Endothelial cell of umbilical vein (primary cell): ENCODE data around the gene ULBP1. TPM values are rescaled to one million over a fixed set of nuclear protein-coding genes. Genes with fewer than 3 reads are reported as not detected.

Source experiments
- BruUV-seq: library from RNA; stranded (reverse); fragments of 400-500 nt; replicated peaks from 2 replicates; lab custom pipeline; 2021; lab: Mats Ljungman, UMichigan
- CTCF ChIA-PET: fragments of 300-600, 350-600 bp; sonication (Branson Sonifier 250); formaldehyde crosslinking; loops from one replicate; lab custom pipeline; 2021; ENCODE audit warnings: antibody characterized with exemption, inconsistent platforms; lab: Charles Lee
- POLR2A ChIA-PET: fragments of 300-600, 350-600 bp; sonication (Branson Sonifier 250); formaldehyde crosslinking; loops from one replicate; lab custom pipeline; 2021; ENCODE audit warnings: antibody characterized with exemption, inconsistent platforms; lab: Charles Lee
- DNase-seq: peaks from one replicate; pipeline ENCODE4 v3.0.0-alpha.2; 2011; ENCODE audit warnings: low read depth, low spot score
- FAIRE-seq: peaks from 2 replicates; lab custom pipeline; 2011; peaks lifted over from hg19 to GRCh38; lab: Jason Lieb, UNC
- H2AFZ ChIP-seq: 2 replicates; pipeline ENCODE4 v1.6.0; 2012; ENCODE audit warnings: low read depth, low read length, control low read depth, inconsistent platforms
- H3K27ac ChIP-seq: 2 replicates; pipeline ENCODE4 v1.5.1; 2011; ENCODE audit warnings: low read depth, mild to moderate bottlenecking, control low read depth, low read length, moderate library complexity; ENCODE audit not compliant: insufficient read depth
- H3K27me3 ChIP-seq, 2 experiments: 2 replicates each; pipeline versions ENCODE4 v1.6.0 to v1.6.1; 2011; ENCODE audit warnings: low read length in 2 of 2, mixed read lengths in 1 of 2; ENCODE audit not compliant: control insufficient read depth in 2 of 2, insufficient read depth in 2 of 2
- H3K36me3 ChIP-seq, 2 experiments: 2 replicates in 1 of 2; 3 replicates in 1 of 2; pipeline ENCODE4 v1.5.1; 2011; ENCODE audit warnings: low read length in 2 of 2, mild to moderate bottlenecking in 1 of 2, moderate library complexity in 1 of 2; ENCODE audit not compliant: control insufficient read depth in 2 of 2, insufficient read depth in 2 of 2; ENCODE audit errors: extremely low read depth in 1 of 2
- H3K4me1 ChIP-seq: 3 replicates; pipeline ENCODE4 v1.5.1; 2011; ENCODE audit warnings: mild to moderate bottlenecking, low read length; ENCODE audit not compliant: control insufficient read depth, insufficient read depth; ENCODE audit errors: extremely low read depth
- H3K4me2 ChIP-seq: 2 replicates; pipeline ENCODE4 v1.6.1; 2011; ENCODE audit warnings: low read length, control low read depth, mixed read lengths; ENCODE audit not compliant: insufficient read depth
- H3K4me3 ChIP-seq, 3 experiments: fragments of 200-600 bp in 1 of 3; sonication (generic), shearing (Covaris generic) in 1 of 3; replicated peaks in 1 of 3; 2 replicates each; pipeline ENCODE4 v1.5.1; 2011 to 2016; ENCODE audit warnings: control low read depth in 3 of 3, low read length in 3 of 3, mild to moderate bottlenecking in 2 of 3, inconsistent platforms in 1 of 3, low read depth in 1 of 3, moderate library complexity in 1 of 3; ENCODE audit not compliant: insufficient read depth in 1 of 3
- H3K79me2 ChIP-seq: 2 replicates; pipeline ENCODE4 v1.6.0; 2012; ENCODE audit warnings: low read length, inconsistent platforms; ENCODE audit not compliant: control insufficient read depth, insufficient read depth
- H3K9ac ChIP-seq: replicated peaks from 2 replicates; pipeline ENCODE3; 2011; ENCODE audit warnings: low read length, control low read depth; ENCODE audit not compliant: insufficient read depth; ENCODE audit errors: extremely low read depth
- H3K9me1 ChIP-seq: replicated peaks from 3 replicates; pipeline ENCODE4 v1.6.0; 2011; ENCODE audit warnings: mild to moderate bottlenecking, low read length; ENCODE audit not compliant: control insufficient read depth, insufficient read depth; ENCODE audit errors: extremely low read depth
- H3K9me3 ChIP-seq: replicated peaks from 2 replicates; pipeline ENCODE4 v1.5.1; 2012; ENCODE audit warnings: low read length, inconsistent platforms; ENCODE audit not compliant: control insufficient read depth, insufficient read depth
- H4K20me1 ChIP-seq: replicated peaks from 2 replicates; pipeline ENCODE3; 2011; ENCODE audit warnings: mild to moderate bottlenecking, low read length; ENCODE audit not compliant: control insufficient read depth, insufficient read depth; ENCODE audit errors: extremely low read depth
- EZH2 ChIP-seq: IDR thresholded peaks from 2 replicates; pipeline ENCODE4 v1.6.1; 2012; ENCODE audit warnings: borderline replicate concordance, low read depth, mild to moderate bottlenecking, moderate library complexity, low read length, inconsistent platforms; ENCODE audit not compliant: severe bottlenecking
- FOS ChIP-seq: IDR thresholded peaks from 2 replicates; pipeline ENCODE4 v1.6.1; 2011; ENCODE audit warnings: mild to moderate bottlenecking, low read length, moderate library complexity, borderline replicate concordance; ENCODE audit not compliant: insufficient read depth
- GATA2 ChIP-seq: IDR thresholded peaks from 2 replicates; pipeline ENCODE4 v1.7.0; 2011; ENCODE audit warnings: low read depth, mild to moderate bottlenecking, moderate library complexity, mixed read lengths, low read length; ENCODE audit not compliant: insufficient read length, insufficient read depth
- JUN ChIP-seq: IDR thresholded peaks from 2 replicates; pipeline ENCODE4 v1.6.1; 2011; ENCODE audit warnings: borderline replicate concordance, low read depth; ENCODE audit not compliant: insufficient read length, insufficient read depth
- MAX ChIP-seq: IDR thresholded peaks from 2 replicates; pipeline ENCODE4 v1.6.1; 2011; ENCODE audit not compliant: insufficient read depth, insufficient read length
- MYC ChIP-seq: IDR thresholded peaks from one replicate; pipeline ENCODE4 v1.6.1; 2011; ENCODE audit warnings: mild to moderate bottlenecking, low read depth, low read length
- POLR2A ChIP-seq: IDR thresholded peaks from 2 replicates; pipeline ENCODE4 v1.6.1; 2012; ENCODE audit warnings: low read depth, mild to moderate bottlenecking, control low read depth, low read length
- POLR2AphosphoS5 ChIP-seq: IDR thresholded peaks from 2 replicates; pipeline ENCODE4 v1.6.1; 2012; ENCODE audit warnings: low read depth, mild to moderate bottlenecking, control low read depth, low read length, moderate library complexity; ENCODE audit not compliant: insufficient read depth
- dilution Hi-C: fragments of 300-500 bp; cut with MboI; formaldehyde crosslinking; loops from one replicate; pipeline ENCODE4 v1.15.0; 2019; ENCODE audit warnings: low sequenced_read_pairs; ENCODE audit not compliant: extremely low pct_ligation_motif_present
- intact Hi-C: fragments of 100-400 bp; cut with micrococcal nuclease; formaldehyde crosslinking; loops from one replicate; pipeline ENCODE4 v1.10.0; 2022
- polyA plus RNA-seq, 4 experiments: library from polyadenylated mRNA; depleted of rRNA in 3 of 4; stranded (reverse) in 3 of 4; unstranded in 1 of 4; fragments of >200 nt; gene quantifications; 2 replicates each; pipeline versions ENCODE4 v1.2.1 to v1.2.3, GENCODE V29; 2011 to 2012; ENCODE audit warnings: missing spikeins in 1 of 4
- total RNA-seq: library from RNA; stranded (reverse); gene quantifications from 2 replicates; pipeline ENCODE4 v1.2.3, GENCODE V29; 2021
- TF ChIP-seq, protein P1 (sequence below), 2 donors: IDR thresholded peaks; 1 replicate in 1 of 2; 2 replicates in 1 of 2; pipeline ENCODE4 v1.5.1; 2011; ENCODE audit warnings: low read length in 2 of 2, mild to moderate bottlenecking in 2 of 2, moderate library complexity in 2 of 2, control low read depth in 1 of 2, inconsistent platforms in 1 of 2, low read depth in 1 of 2; ENCODE audit not compliant: insufficient read depth in 1 of 2; ENCODE audit errors: extremely low read depth in 1 of 2

ULBP1 gene
- total and polyA plus RNA-seq, 2 donors (not counting 3 experiments of a cell fraction or from before 2014, with no cell fraction given): 0.33 to 1.4 TPM

DNA sequence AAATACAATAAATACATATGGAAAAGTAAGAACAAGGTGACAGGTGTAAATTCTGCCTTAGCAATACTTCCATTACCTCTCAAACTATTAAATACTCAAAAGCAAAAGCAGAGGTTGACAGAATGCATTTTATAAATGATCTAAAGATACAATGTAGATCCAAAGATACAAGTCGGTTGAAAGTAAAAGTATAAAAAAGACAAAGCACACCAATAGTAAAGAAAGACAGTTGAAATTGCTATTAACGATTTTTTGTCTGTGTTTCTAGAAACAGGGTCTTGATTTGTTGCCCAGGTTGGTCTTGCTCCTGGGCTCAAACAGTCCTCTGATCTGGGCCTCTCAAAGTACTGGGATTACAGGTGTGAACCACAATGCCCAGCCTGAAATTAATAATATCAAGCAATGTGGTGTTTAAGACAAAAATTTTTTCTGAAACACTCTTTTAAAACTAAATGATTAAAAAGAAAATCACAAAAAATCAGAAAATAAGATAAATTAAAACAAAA is 23.9 kb downstream of the ULBP1 start:
- Histone ChIP-seq H3K4me1 (peaks cover 6% of the 10 kb centered on the region), H3K9me1 (no peaks in the 10 kb centered on the region), H2AFZ (no peak overlapping the region), H4K20me1 (no peaks in the 10 kb centered on the region), H3K9me3 (no peaks in the 10 kb centered on the region), H3K79me2 (no peaks in the 10 kb centered on the region), H3K27me3 (peaks cover 85 to 92% of the 10 kb centered on the region in 2 experiments), H3K36me3 (no peaks in the 10 kb centered on the region), H3K4me3 (no peak overlapping the region), H3K27ac (no peak overlapping the region), H3K4me2 (no peak overlapping the region), H3K9ac (no peak overlapping the region)
- dilution Hi-C loops (no loop called here), intact Hi-C loops (no loop called here)
- no peak for FAIRE-seq
- BruUV-seq: no TSS peak
- no peak for DNase-seq
- POLR2A ChIA-PET: no interaction called here
- TF ChIP-seq, protein P1, sequence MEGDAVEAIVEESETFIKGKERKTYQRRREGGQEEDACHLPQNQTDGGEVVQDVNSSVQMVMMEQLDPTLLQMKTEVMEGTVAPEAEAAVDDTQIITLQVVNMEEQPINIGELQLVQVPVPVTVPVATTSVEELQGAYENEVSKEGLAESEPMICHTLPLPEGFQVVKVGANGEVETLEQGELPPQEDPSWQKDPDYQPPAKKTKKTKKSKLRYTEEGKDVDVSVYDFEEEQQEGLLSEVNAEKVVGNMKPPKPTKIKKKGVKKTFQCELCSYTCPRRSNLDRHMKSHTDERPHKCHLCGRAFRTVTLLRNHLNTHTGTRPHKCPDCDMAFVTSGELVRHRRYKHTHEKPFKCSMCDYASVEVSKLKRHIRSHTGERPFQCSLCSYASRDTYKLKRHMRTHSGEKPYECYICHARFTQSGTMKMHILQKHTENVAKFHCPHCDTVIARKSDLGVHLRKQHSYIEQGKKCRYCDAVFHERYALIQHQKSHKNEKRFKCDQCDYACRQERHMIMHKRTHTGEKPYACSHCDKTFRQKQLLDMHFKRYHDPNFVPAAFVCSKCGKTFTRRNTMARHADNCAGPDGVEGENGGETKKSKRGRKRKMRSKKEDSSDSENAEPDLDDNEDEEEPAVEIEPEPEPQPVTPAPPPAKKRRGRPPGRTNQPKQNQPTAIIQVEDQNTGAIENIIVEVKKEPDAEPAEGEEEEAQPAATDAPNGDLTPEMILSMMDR (IDR thresholded peaks at IDR 0.05; ENCODE audit: extremely low read depth in 1 of 2, insufficient read depth in 1 of 2, low read depth in 1 of 2, low read length in 2 of 2): no peak
- TF ChIP-seq MAX (no peak), POLR2A (no peak), GATA2 (no peak), MYC (no peak), EZH2 (no peak), POLR2AphosphoS5 (no peak), JUN (no peak), FOS (no peak)
- CTCF ChIA-PET: no interaction called here
